Neural progenitor cell (in vitro differentiated cells): ENCODE results near the gene DCC.

Experiments used
- CTCF ChIP-seq: fragments of 200-600 bp; sonication (generic); IDR thresholded peaks from 2 replicates; pipeline ENCODE4 v1.5.1; 2017; ENCODE audit warnings: antibody characterized with exemption, mild to moderate bottlenecking
- EZH2 ChIP-seq: fragments of 200-600 bp; sonication (generic); IDR thresholded peaks from 2 replicates; pipeline ENCODE4 v1.6.1; 2017; ENCODE audit warnings: antibody characterized with exemption, mild to moderate bottlenecking, moderate library complexity

- TF ChIP-seq EZH2 (no peak), CTCF (no peak)
These were observed 95.3 kb downstream of the DCC start for GRCh38 chr18:52435301-52435700.
